Neural progenitor cell (in vitro differentiated cells): ENCODE data around the gene CPT1A. TPM values are rescaled to one million over a fixed set of nuclear protein-coding genes. Genes with fewer than 3 reads are reported as not detected.

Source experiments
- DNase-seq: peaks from one replicate; pipeline ENCODE4 v3.0.0-alpha.2; 2016; ENCODE audit warnings: low spot score
- H2AFZ ChIP-seq: fragments of 200-600 bp; sonication (generic); replicated peaks from 2 replicates; pipeline ENCODE4 v1.6.1; 2016; ENCODE audit warnings: antibody characterized with exemption
- H3F3A ChIP-seq: fragments of 200-600 bp; sonication (generic); 2 replicates; pipeline ENCODE4 v1.6.1; 2016; ENCODE audit warnings: antibody characterized with exemption, low read depth
- H3K27ac ChIP-seq: fragments of 200-600 bp; sonication (generic); 2 replicates; pipeline ENCODE4 v1.5.1; 2016; ENCODE audit warnings: mild to moderate bottlenecking
- H3K27me3 ChIP-seq: fragments of 200-600 bp; sonication (generic); 2 replicates; pipeline ENCODE4 v1.6.1; 2016; ENCODE audit warnings: mild to moderate bottlenecking, moderate library complexity
- H3K36me3 ChIP-seq: fragments of 200-600 bp; sonication (generic); 2 replicates; pipeline ENCODE4 v1.5.1; 2016
- H3K4me1 ChIP-seq: fragments of 200-600 bp; sonication (generic); 2 replicates; pipeline ENCODE4 v1.6.1; 2016; ENCODE audit warnings: mixed run types
- H3K4me2 ChIP-seq: fragments of 200-600 bp; sonication (generic); 2 replicates; pipeline ENCODE4 v1.6.1; 2016
- H3K4me3 ChIP-seq: fragments of 200-600 bp; sonication (generic); 2 replicates; pipeline ENCODE4 v1.5.1; 2016
- H3K79me2 ChIP-seq: fragments of 200-600 bp; sonication (generic); 2 replicates; pipeline ENCODE4 v1.6.1; 2016; ENCODE audit warnings: low read depth
- H3K9ac ChIP-seq: fragments of 200-600 bp; sonication (generic); 2 replicates; pipeline ENCODE4 v1.6.1; 2016
- H3K9me3 ChIP-seq: fragments of 200-600 bp; sonication (generic); 2 replicates; pipeline ENCODE4 v1.5.1; 2016; ENCODE audit warnings: low read depth
- H4K20me1 ChIP-seq: fragments of 200-600 bp; sonication (generic); 2 replicates; pipeline ENCODE4 v1.6.1; 2016; ENCODE audit warnings: low read depth
- H3K27ac Mint-ChIP-seq: 3 replicates; pipeline ENCODE4 v1.8.0; 2021; ENCODE audit warnings: mixed read lengths
- H3K27me3 Mint-ChIP-seq: 2 replicates; pipeline ENCODE4 v1.8.0; 2022; ENCODE audit warnings: low read depth, mild to moderate bottlenecking, inconsistent platforms, moderate library complexity, mixed read lengths; ENCODE audit not compliant: insufficient read depth
- H3K36me3 Mint-ChIP-seq: 3 replicates; pipeline ENCODE4 v1.8.0; 2021; ENCODE audit warnings: mixed read lengths
- H3K4me1 Mint-ChIP-seq: 3 replicates; pipeline ENCODE4 v1.8.0; 2021; ENCODE audit warnings: mixed read lengths
- H3K4me3 Mint-ChIP-seq: 3 replicates; pipeline ENCODE4 v1.8.0; 2021; ENCODE audit warnings: mild to moderate bottlenecking, moderate library complexity, mixed read lengths
- H3K9me3 Mint-ChIP-seq: 3 replicates; pipeline ENCODE4 v1.8.0; 2020; ENCODE audit warnings: mixed read lengths
- EZH2 ChIP-seq: fragments of 200-600 bp; sonication (generic); IDR thresholded peaks from 2 replicates; pipeline ENCODE4 v1.6.1; 2017; ENCODE audit warnings: antibody characterized with exemption, mild to moderate bottlenecking, moderate library complexity
- EZH2phosphoT487 ChIP-seq: fragments of 200-600 bp; sonication (generic); IDR thresholded peaks from 2 replicates; pipeline ENCODE4 v1.6.1; 2017; ENCODE audit warnings: antibody characterized with exemption
- total RNA-seq: library from RNA; depleted of rRNA; stranded (reverse); fragments of >200 nt; gene quantifications from 2 replicates; pipeline ENCODE4 v1.2.3, GENCODE V29; 2015; ENCODE audit warnings: low replicate concordance
- TF ChIP-seq, protein P1 (sequence below): fragments of 200-600 bp; sonication (generic); IDR thresholded peaks from 2 replicates; pipeline ENCODE4 v1.5.1; 2017; ENCODE audit warnings: antibody characterized with exemption, mild to moderate bottlenecking

Gene CPT1A
- total RNA-seq, 1 donor from 2014 or later: 0.64 TPM

DNA sequence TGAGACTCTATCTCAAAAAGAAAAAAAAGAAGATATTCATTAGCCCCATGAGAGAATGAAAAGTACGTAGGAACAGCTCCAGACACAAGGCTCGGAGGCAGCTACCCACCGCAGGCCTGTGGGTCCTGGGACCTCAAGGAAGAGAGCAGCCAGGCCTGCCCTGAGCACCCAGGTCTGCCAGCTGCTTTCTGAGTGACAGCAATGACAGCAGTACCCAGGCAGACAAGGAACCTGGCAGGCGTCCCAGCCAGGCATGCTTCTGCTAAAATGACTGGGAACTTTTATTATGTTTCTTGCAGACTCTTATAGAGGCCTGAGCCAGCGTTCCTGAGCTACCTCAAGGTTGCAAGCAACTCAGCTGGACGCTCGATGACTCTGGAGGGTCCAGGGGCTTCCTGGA lies 31.6 kb downstream of the CPT1A start:
- Histone ChIP-seq H4K20me1 (no peaks in the 10 kb centered on the region), H3K4me3 (no peak overlapping the region), H3K9ac (no peak overlapping the region), H3K36me3 (no peaks in the 10 kb centered on the region), H3K27ac (no peak overlapping the region), H3K9me3 (no peaks in the 10 kb centered on the region), H3K4me1 (no peaks in the 10 kb centered on the region), H3K4me2 (no peak overlapping the region), H2AFZ (no peak overlapping the region), H3K27me3 (no peaks in the 10 kb centered on the region), H3F3A (no peaks in the 10 kb centered on the region), H3K79me2 (no peaks in the 10 kb centered on the region)
- peaks cover 2% of the 10 kb centered on the region for H3K4me1 Mint-ChIP-seq
- no peak overlapping the region for H3K4me3 Mint-ChIP-seq
- DNase-seq: no peak
- no peak overlapping the region for H3K27ac Mint-ChIP-seq
- no peaks in the 10 kb centered on the region for H3K36me3 Mint-ChIP-seq
- TF ChIP-seq EZH2phosphoT487 (no peak), EZH2 (no peak)
- TF ChIP-seq, protein P1, sequence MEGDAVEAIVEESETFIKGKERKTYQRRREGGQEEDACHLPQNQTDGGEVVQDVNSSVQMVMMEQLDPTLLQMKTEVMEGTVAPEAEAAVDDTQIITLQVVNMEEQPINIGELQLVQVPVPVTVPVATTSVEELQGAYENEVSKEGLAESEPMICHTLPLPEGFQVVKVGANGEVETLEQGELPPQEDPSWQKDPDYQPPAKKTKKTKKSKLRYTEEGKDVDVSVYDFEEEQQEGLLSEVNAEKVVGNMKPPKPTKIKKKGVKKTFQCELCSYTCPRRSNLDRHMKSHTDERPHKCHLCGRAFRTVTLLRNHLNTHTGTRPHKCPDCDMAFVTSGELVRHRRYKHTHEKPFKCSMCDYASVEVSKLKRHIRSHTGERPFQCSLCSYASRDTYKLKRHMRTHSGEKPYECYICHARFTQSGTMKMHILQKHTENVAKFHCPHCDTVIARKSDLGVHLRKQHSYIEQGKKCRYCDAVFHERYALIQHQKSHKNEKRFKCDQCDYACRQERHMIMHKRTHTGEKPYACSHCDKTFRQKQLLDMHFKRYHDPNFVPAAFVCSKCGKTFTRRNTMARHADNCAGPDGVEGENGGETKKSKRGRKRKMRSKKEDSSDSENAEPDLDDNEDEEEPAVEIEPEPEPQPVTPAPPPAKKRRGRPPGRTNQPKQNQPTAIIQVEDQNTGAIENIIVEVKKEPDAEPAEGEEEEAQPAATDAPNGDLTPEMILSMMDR: no peak
- H3K27me3 Mint-ChIP-seq: peaks cover 3% of the 10 kb centered on the region
- no peaks in the 10 kb centered on the region for H3K9me3 Mint-ChIP-seq

DNA sequence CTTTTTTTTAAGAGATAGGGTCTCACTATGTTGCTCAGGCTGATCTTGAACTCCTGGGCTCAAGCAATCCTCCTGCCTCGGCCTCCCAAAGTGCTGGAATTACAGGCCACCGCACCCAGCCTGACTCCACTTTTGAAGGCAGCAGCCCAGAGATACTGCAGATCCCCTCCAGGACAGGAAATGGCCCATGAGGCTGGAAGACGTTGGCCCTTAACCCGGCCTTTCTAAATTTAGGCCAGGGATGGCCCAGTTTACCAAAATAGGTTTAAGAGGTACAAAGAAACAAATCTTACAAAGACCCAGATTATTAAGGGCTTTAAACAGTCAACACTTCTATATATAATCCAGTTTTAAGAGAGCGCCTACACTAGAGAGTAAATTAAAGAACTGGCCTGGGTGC lies 32.2 kb downstream of the CPT1A start:
- TF ChIP-seq EZH2 (no peak), EZH2phosphoT487 (no peak)
- TF ChIP-seq, protein P1: no peak
- Mint-ChIP-seq H3K36me3 (no peaks in the 10 kb centered on the region), H3K27ac (no peak overlapping the region)

DNA sequence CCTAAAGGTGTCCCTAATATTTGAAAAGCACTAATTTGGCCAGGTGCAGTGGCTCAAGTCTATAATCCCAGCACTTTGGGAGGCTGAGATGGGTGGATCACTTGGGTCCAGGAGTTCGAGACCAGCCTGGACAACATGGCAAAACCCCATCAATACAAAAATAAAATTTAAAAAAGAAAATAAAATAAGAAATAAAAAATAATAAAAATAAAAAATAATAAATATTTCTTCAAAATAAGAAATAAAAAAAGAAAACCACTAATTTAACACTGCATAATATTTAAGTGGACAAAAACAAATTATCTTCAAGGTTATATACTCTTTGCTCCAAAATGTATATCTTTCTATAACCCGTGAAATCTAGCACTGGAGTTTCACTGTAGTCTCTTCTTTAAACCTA lies 32.9 kb downstream of the CPT1A start:
- H2AFZ ChIP-seq: no peak overlapping the region
- no peaks in the 10 kb centered on the region for H3K36me3 ChIP-seq
- no peaks in the 10 kb centered on the region for H4K20me1 ChIP-seq
- H3K79me2 ChIP-seq: no peaks in the 10 kb centered on the region
- no peaks in the 10 kb centered on the region for H3F3A ChIP-seq
- H3K27me3 ChIP-seq: no peaks in the 10 kb centered on the region
- no peaks in the 10 kb centered on the region for H3K36me3 Mint-ChIP-seq
- no peak overlapping the region for H3K27ac Mint-ChIP-seq
- no peaks in the 10 kb centered on the region for H3K9me3 ChIP-seq
- H3K9me3 Mint-ChIP-seq: no peaks in the 10 kb centered on the region
- no peak overlapping the region for H3K4me2 ChIP-seq
- no peak overlapping the region for H3K4me3 ChIP-seq
- no peak for DNase-seq
- TF ChIP-seq EZH2 (no peak), EZH2phosphoT487 (no peak)
- TF ChIP-seq, protein P1: no peak
- H3K4me1 ChIP-seq: no peaks in the 10 kb centered on the region
- H3K27ac ChIP-seq: no peak overlapping the region
- peaks cover 3% of the 10 kb centered on the region for H3K27me3 Mint-ChIP-seq
- H3K4me3 Mint-ChIP-seq: no peak overlapping the region
- H3K9ac ChIP-seq: no peak overlapping the region
- peaks cover 2% of the 10 kb centered on the region for H3K4me1 Mint-ChIP-seq

More for the DNA sequence above, 32.2 kb downstream of the CPT1A start:
- H3K9ac ChIP-seq: no peak overlapping the region
- no peaks in the 10 kb centered on the region for H3K36me3 ChIP-seq
- H3K4me1 ChIP-seq: no peaks in the 10 kb centered on the region
- H3K4me1 Mint-ChIP-seq: peaks cover 2% of the 10 kb centered on the region
- DNase-seq: no peak
- no peak overlapping the region for H3K27ac ChIP-seq
- no peak overlapping the region for H3K4me2 ChIP-seq
- H3K4me3 Mint-ChIP-seq: no peak overlapping the region
- H3K9me3 Mint-ChIP-seq: no peaks in the 10 kb centered on the region
- no peak overlapping the region for H2AFZ ChIP-seq
- H4K20me1 ChIP-seq: no peaks in the 10 kb centered on the region
- H3K79me2 ChIP-seq: no peaks in the 10 kb centered on the region
- H3K9me3 ChIP-seq: no peaks in the 10 kb centered on the region
- H3F3A ChIP-seq: no peaks in the 10 kb centered on the region
- no peaks in the 10 kb centered on the region for H3K27me3 ChIP-seq
- no peak overlapping the region for H3K4me3 ChIP-seq
- peaks cover 3% of the 10 kb centered on the region for H3K27me3 Mint-ChIP-seq
